ENCODE results near the gene LRRK1.

Gene LRRK1

GRCh38 chr15:101105059-101105891 is 186.1 kb downstream of the LRRK1 start:
- no peak for TF ChIP-seq CTCF (conservative IDR thresholded peaks at IDR 0.05; ENCODE audit: low read length)
- no peak overlapping the region for H3K4me3 ChIP-seq (ENCODE audit: low read length)
- no peak for DNase-seq (ENCODE audit: low read depth)

GRCh38 chr15:101107101-101107500 is 187.9 kb downstream of the LRRK1 start:
- DNase-seq (ENCODE audit: low read depth) = no peak
- TF ChIP-seq CTCF (conservative IDR thresholded peaks at IDR 0.05; ENCODE audit: low read length) = no peak
- no peak overlapping the region for H3K4me3 ChIP-seq (ENCODE audit: low read length)

GRCh38 chr15:101107625-101108460 is 188.7 kb downstream of the LRRK1 start:
- no peak for TF ChIP-seq CTCF (conservative IDR thresholded peaks at IDR 0.05; ENCODE audit: low read length)
- no peak for DNase-seq (ENCODE audit: low read depth)
- no peak overlapping the region for H3K4me3 ChIP-seq (ENCODE audit: low read length)

GRCh38 chr15:101108461-101108775 is 189.3 kb downstream of the LRRK1 start:
- TF ChIP-seq CTCF (conservative IDR thresholded peaks at IDR 0.05; ENCODE audit: low read length) = no peak
- H3K4me3 ChIP-seq (ENCODE audit: low read length) = no peak overlapping the region
- DNase-seq (ENCODE audit: low read depth) = no peak

- no peak overlapping the region for H3K4me3 ChIP-seq (ENCODE audit: low read length)
- no peak for TF ChIP-seq CTCF (conservative IDR thresholded peaks at IDR 0.05; ENCODE audit: low read length)
- no peak for DNase-seq (ENCODE audit: low read depth)
Observed at GRCh38 chr15:101108791-101109190, 189.6 kb downstream of the LRRK1 start.

- no peak for DNase-seq (ENCODE audit: low read depth)
- TF ChIP-seq CTCF (conservative IDR thresholded peaks at IDR 0.05; ENCODE audit: low read length) = no peak
- no peak overlapping the region for H3K4me3 ChIP-seq (ENCODE audit: low read length)
Observed at GRCh38 chr15:101110681-101111569, 191.8 kb downstream of the LRRK1 start.

All from AG10803 (cell line).